Measurements from ENCODE around the gene CHML. TPM values are rescaled to one million over a fixed set of nuclear protein-coding genes. Genes with fewer than 3 reads are reported as not detected.
A peak's percentile ranks its signal among the peaks of the same experiment; 100 is the strongest.

CHML gene
- total RNA-seq, 2 experiments from 2014 or later: 19.9 to 21.1 TPM

DNA sequence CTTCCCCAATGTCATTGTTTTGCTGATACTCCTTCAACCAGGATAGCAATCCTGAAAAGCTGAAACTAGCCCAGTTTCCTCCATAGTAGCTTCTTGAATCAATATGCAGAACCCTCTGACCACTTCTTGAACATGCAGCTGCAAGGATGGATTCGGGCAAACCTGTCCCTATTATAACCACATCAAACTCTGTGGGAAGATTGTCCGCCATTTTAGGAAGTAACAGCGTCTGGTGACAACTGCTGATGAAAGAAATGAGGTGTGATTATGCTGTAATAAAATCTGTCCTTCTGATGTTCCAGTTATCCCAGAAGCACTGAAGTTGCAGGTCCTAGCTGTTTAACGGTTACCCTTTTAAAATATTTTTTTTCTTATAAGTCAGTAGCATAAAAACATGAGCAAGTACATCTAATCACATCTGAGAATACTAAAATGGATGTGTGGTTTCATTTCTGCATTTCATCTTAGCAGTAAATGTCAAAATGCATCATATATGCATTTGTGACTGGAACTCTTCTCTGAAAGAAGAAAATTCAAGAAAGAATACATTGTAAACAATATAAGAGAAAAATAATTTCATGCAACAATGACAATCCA is 4.5 kb downstream of the CHML start:
- peak; percentile 14 for DNase-seq
- Mint-ChIP-seq H3K4me1 (ENCODE audit: low read depth) (peaks cover 58% of the 10 kb centered on the region), H3K9me3 (no peaks in the 10 kb centered on the region), H3K36me3 (ENCODE audit: low read depth) (peaks cover 40% of the 10 kb centered on the region), H3K4me3 (no peak overlapping the region), H3K27ac (peak overlapping the region; percentile 22), H3K27me3 (ENCODE audit: low read depth) (no peaks in the 10 kb centered on the region)
- intact Hi-C loops (cut with micrococcal nuclease): no loop called here
- CTCF ChIA-PET: no interaction called here

GRCh38 chr1:241632987-241633386 is 7.2 kb downstream of the CHML start:
- no peaks in the 10 kb centered on the region for H3K27me3 Mint-ChIP-seq (ENCODE audit: low read depth)
- CTCF ChIA-PET: interaction anchor here (0.5 to 2.2 kb wide), 4 partner anchors 22 to 101 kb away, joined by 3 to 8 read pairs (median 3); partner anchors contain the start of gene KMO
- H3K9me3 Mint-ChIP-seq: no peaks in the 10 kb centered on the region
- H3K27ac Mint-ChIP-seq: no peak overlapping the region
- intact Hi-C loops (cut with micrococcal nuclease): no loop called here
- H3K4me3 Mint-ChIP-seq: no peak overlapping the region
- H3K4me1 Mint-ChIP-seq (ENCODE audit: low read depth): peaks cover 62% of the 10 kb centered on the region
- DNase-seq: no peak
- peaks cover 34% of the 10 kb centered on the region for H3K36me3 Mint-ChIP-seq (ENCODE audit: low read depth)

GRCh38 chr1:241631674-241632073 is 8.5 kb downstream of the CHML start:
- Mint-ChIP-seq H3K27me3 (ENCODE audit: low read depth) (no peaks in the 10 kb centered on the region), H3K27ac (peak overlapping the region; percentile 21), H3K4me3 (no peak overlapping the region), H3K4me1 (ENCODE audit: low read depth) (peaks cover 54% of the 10 kb centered on the region), H3K9me3 (no peaks in the 10 kb centered on the region), H3K36me3 (ENCODE audit: low read depth) (peaks cover 29% of the 10 kb centered on the region)
- CTCF ChIA-PET: interaction anchor here (2.2 kb wide), 1 partner anchor 20 kb away, joined by 8 read pairs; no protein-coding TSS in a partner anchor
- no peak for DNase-seq
- intact Hi-C loops (cut with micrococcal nuclease): no loop called here

DNA sequence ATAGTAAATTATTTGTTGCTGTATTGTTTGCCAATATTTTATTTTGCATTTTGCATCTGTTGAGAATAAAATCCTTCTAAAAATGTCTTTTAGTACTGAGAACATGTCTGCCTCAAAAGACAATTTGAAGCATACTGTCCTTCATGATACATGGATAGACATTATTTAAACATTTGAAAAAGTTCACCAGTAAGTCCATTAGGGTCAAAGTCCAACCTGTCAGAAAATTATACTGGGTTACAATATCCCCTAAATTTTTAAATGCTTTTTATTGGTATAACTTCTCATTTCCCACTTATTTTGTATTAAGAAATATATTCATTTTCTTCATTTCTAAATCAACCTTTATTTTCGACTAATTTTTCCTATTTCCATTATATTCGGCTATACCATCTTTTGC is 9.3 kb downstream of the CHML start:
- Mint-ChIP-seq H3K9me3 (no peaks in the 10 kb centered on the region), H3K4me3 (no peak overlapping the region), H3K27me3 (ENCODE audit: low read depth) (no peaks in the 10 kb centered on the region), H3K4me1 (ENCODE audit: low read depth) (peaks cover 50% of the 10 kb centered on the region), H3K27ac (no peak overlapping the region), H3K36me3 (ENCODE audit: low read depth) (peaks cover 26% of the 10 kb centered on the region)
- intact Hi-C loops (cut with micrococcal nuclease): no loop called here
- CTCF ChIA-PET: interaction anchor here (2.2 kb wide), 1 partner anchor 20 kb away, joined by 8 read pairs; no protein-coding TSS in a partner anchor
- no peak for DNase-seq

DNA sequence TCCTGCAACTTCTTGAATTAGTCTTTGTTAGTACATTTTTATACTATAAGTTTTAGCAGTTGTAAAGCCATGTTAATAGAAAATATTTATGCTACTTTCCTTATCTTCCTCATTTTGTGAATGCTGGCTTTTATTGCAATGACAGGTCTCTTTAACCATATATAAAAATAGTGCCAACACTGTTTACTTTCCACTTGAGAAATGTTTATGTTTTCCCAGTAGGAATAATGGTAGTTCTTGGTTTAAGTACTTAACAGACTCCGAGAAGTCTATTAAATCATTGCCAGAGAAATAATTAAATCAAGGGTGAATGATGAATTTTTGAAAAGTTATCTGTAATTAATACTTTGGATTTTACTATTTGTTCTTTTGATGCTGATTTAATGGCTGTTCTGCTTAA is 9.7 kb downstream of the CHML start:
- CTCF ChIA-PET: interaction anchor here (0.7 kb wide), 1 partner anchor 104 kb away, joined by 3 read pairs; no protein-coding TSS in a partner anchor
- intact Hi-C loops (cut with micrococcal nuclease): no loop called here
- H3K4me1 Mint-ChIP-seq (ENCODE audit: low read depth): peaks cover 47% of the 10 kb centered on the region
- peaks cover 24% of the 10 kb centered on the region for H3K36me3 Mint-ChIP-seq (ENCODE audit: low read depth)
- H3K4me3 Mint-ChIP-seq: no peak overlapping the region
- no peak for DNase-seq
- H3K9me3 Mint-ChIP-seq: no peaks in the 10 kb centered on the region
- no peaks in the 10 kb centered on the region for H3K27me3 Mint-ChIP-seq (ENCODE audit: low read depth)
- no peak overlapping the region for H3K27ac Mint-ChIP-seq

DNA sequence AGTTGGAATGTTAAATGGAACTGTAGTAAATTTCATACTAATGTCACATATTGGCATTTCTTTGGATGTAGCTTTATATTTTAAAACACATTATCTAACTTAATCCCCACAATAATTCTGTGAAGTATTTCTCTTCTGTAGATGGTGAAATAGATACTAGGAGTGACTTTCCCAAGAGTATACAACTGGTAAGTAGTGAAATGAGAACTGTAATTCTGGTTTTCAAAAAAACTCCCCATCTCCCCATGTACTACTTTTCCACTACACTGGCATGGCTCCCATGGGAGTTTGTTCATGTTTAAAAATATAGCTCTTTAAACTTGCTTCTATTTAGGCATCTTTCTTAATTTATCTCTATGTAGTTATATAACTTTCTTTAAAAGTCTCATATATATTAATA is 10.2 kb downstream of the CHML start:
- no peaks in the 10 kb centered on the region for H3K9me3 Mint-ChIP-seq
- no peak overlapping the region for H3K27ac Mint-ChIP-seq
- H3K36me3 Mint-ChIP-seq (ENCODE audit: low read depth): peaks cover 19% of the 10 kb centered on the region
- intact Hi-C loops (cut with micrococcal nuclease): no loop called here
- H3K4me1 Mint-ChIP-seq (ENCODE audit: low read depth): peaks cover 43% of the 10 kb centered on the region
- DNase-seq: no peak
- H3K4me3 Mint-ChIP-seq: no peak overlapping the region
- no peaks in the 10 kb centered on the region for H3K27me3 Mint-ChIP-seq (ENCODE audit: low read depth)
- CTCF ChIA-PET: interaction anchor here (0.6 to 1.4 kb wide), 5 partner anchors 12 to 313 kb away, joined by 3 to 7 read pairs (median 3); no protein-coding TSS in a partner anchor

DNA sequence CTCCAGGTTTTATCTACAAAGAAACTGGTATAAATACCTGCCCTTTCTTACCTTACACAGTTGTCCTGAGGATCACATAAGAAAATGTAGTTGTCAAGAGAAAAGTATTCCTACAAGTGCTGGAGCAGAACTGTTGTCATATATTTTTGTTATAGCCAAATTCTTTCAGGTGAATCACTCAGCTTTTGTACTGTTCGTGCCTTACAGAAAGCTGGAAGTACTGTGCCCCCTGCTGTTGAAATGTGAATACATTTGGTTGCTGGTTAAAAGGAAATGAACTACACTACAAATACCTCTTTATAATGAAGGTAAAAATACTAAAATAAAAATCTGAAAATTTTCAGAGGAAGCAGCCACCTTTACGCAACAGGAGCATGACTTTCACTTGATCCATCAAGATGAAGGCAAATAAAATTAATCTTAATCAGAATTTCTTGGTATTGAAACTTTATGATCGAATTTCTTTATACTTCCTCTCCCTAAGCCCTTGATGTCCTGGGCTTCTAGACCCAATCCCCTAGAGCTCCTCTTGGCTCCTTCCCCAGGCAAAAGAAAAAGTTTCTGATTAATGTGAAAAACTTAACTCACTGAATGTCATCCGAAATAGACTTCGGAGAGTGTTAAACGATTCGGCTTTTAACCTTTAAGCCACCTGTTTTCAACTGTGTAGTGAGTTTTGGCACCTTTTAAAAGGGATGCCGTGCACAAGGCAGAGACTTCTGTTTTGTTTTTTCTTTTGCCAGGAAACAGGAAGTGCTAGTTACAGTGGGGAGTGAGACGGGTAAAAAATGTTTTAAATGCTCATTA is 12.5 kb downstream of the CHML start:
- H3K27me3 Mint-ChIP-seq (ENCODE audit: low read depth): no peaks in the 10 kb centered on the region
- intact Hi-C loops (cut with micrococcal nuclease): loop anchor here (1.0 to 10.0 kb wide), 6 partner anchors 12 to 893 kb away; no protein-coding TSS in a partner anchor
- H3K4me3 Mint-ChIP-seq: peak overlapping the region; percentile 49
- peaks cover 31% of the 10 kb centered on the region for H3K4me1 Mint-ChIP-seq (ENCODE audit: low read depth)
- no peaks in the 10 kb centered on the region for H3K9me3 Mint-ChIP-seq
- CTCF ChIA-PET: interaction anchor here (0.6 to 2.1 kb wide), 8 partner anchors 10 to 122 kb away, joined by 3 to 19 read pairs (median 3); no protein-coding TSS in a partner anchor
- DNase-seq: peak; percentile 69
- peak overlapping the region; percentile 79 for H3K27ac Mint-ChIP-seq
- H3K36me3 Mint-ChIP-seq (ENCODE audit: low read depth): peaks cover 11% of the 10 kb centered on the region

- H3K27me3 Mint-ChIP-seq (ENCODE audit: low read depth): no peaks in the 10 kb centered on the region
- H3K4me3 Mint-ChIP-seq: no peak overlapping the region
- CTCF ChIA-PET: no interaction called here
- intact Hi-C loops (cut with micrococcal nuclease): loop anchor here (10.0 kb wide), 1 partner anchor 890 kb away; no protein-coding TSS in a partner anchor
- H3K9me3 Mint-ChIP-seq: no peaks in the 10 kb centered on the region
- H3K27ac Mint-ChIP-seq: no peak overlapping the region
- peaks cover 11% of the 10 kb centered on the region for H3K36me3 Mint-ChIP-seq (ENCODE audit: low read depth)
- DNase-seq: no peak
- peaks cover 16% of the 10 kb centered on the region for H3K4me1 Mint-ChIP-seq (ENCODE audit: low read depth)
Observed at GRCh38 chr1:241624935-241625334, 15.2 kb downstream of the CHML start.

- Mint-ChIP-seq H3K27ac (no peak overlapping the region), H3K27me3 (ENCODE audit: low read depth) (no peaks in the 10 kb centered on the region)
- CTCF ChIA-PET: interaction anchor here (3.7 kb wide), 1 partner anchor 12 kb away, joined by 13 read pairs; no protein-coding TSS in a partner anchor
Observed at GRCh38 chr1:241622669-241623068, 17.5 kb downstream of the CHML start.

DNA sequence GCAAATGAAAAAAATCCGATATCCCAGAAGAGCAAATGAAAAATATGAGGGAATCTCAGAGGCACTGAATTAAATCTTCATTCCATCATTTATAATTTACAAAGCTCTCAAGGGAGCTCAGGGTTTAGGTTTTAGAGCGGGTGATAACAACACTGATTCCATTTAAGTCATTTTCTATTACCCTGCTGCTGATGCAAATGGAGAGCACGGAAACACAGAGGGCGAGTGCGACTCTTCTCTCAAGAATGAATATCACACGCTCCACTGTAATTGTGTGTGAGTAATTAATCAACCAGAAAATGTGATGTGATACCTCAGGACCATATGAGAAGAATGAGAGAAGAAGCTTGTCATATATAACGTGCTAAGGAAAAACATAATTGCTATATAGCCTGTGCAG is 22.7 kb downstream of the CHML start:
- Mint-ChIP-seq H3K27ac (no peak overlapping the region), H3K4me3 (no peak overlapping the region), H3K27me3 (ENCODE audit: low read depth) (no peaks in the 10 kb centered on the region), H3K36me3 (ENCODE audit: low read depth) (peaks cover 10% of the 10 kb centered on the region), H3K4me1 (ENCODE audit: low read depth) (peaks cover 14% of the 10 kb centered on the region), H3K9me3 (no peaks in the 10 kb centered on the region)
- CTCF ChIA-PET: interaction anchor here (0.7 to 0.8 kb wide), 2 partner anchors 10 to 13 kb away, joined by 3 read pairs; no protein-coding TSS in a partner anchor
- intact Hi-C loops (cut with micrococcal nuclease): no loop called here
- no peak for DNase-seq

More at GRCh38 chr1:241622669-241623068, 17.5 kb downstream of the CHML start:
- intact Hi-C loops (cut with micrococcal nuclease): loop anchor here (10.0 kb wide), 1 partner anchor 888 kb away; no protein-coding TSS in a partner anchor
- no peak for DNase-seq
- no peak overlapping the region for H3K4me3 Mint-ChIP-seq
- H3K9me3 Mint-ChIP-seq: no peaks in the 10 kb centered on the region
- H3K4me1 Mint-ChIP-seq (ENCODE audit: low read depth): peaks cover 2% of the 10 kb centered on the region
- peaks cover 12% of the 10 kb centered on the region for H3K36me3 Mint-ChIP-seq (ENCODE audit: low read depth)

DNA sequence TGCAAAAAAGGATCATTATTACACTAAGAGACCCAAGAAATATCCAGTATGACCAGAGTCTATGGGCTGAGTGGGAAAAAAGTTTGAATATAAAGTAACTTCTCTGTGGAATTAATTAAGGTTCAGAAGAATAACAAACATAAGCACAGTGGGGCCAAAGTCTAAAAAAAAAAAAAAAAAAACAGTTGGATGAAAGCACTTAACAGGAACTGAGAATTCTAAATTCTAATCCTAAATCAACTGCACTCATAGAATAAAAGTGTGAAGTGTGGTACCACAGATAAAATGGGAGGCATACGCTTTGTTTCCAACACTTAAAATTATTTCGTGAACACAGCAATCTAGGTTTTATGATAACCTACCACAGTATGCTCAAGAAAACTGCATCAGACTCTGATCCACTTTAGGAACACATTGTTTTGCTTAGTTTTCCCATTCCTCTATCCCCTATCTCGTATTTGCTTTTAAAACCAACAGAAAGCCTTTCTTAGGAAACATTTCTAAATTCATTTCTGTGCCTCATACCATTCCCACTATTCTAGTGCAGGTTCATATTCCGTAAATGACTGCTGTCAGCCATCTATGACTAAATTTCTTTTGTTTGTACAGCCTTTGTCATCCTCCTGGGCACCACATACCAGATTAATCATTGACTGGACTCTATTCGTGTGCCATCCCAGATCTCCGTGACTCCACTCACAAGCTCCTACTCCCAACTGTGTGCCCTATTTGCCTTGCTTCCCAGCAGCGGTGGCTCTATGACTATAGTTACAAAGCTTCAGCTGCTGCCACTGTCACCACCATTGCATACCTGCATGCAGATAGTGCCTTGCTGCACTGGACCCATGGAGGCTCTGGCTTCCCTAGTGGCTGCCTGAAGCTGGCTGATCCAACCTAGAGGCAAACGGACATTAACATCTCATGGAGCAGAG is 24.9 kb downstream of the CHML start:
- CTCF ChIA-PET: interaction anchor here (0.7 to 1.2 kb wide), 3 partner anchors 29 to 383 kb away, joined by 3 to 6 read pairs (median 3); partner anchors contain the start of gene MAP1LC3C
- no peak overlapping the region for H3K27ac Mint-ChIP-seq
- intact Hi-C loops (cut with micrococcal nuclease): no loop called here

More for the DNA sequence above, 24.9 kb downstream of the CHML start:
- no peak overlapping the region for H3K4me3 Mint-ChIP-seq
- no peaks in the 10 kb centered on the region for H3K9me3 Mint-ChIP-seq
- no peaks in the 10 kb centered on the region for H3K27me3 Mint-ChIP-seq (ENCODE audit: low read depth)
- H3K36me3 Mint-ChIP-seq (ENCODE audit: low read depth): peaks cover 2% of the 10 kb centered on the region
- no peak for DNase-seq
- peaks cover 15% of the 10 kb centered on the region for H3K4me1 Mint-ChIP-seq (ENCODE audit: low read depth)

All from activated naive CD4-positive, alpha-beta T cell treated with anti-CD3 and anti-CD28 coated beads for 36 hours (primary cell).